Peyer's patch (tissue), 4 donors: ENCODE results near the gene MYO3B. TPM values are rescaled to one million over a fixed set of nuclear protein-coding genes. Genes with fewer than 3 reads are reported as not detected.
A peak's percentile ranks its signal among the peaks of the same experiment; 100 is the strongest.

Source experiments
- DNase-seq, 3 donors: peaks; one replicate each; pipeline ENCODE4 v3.0.0-alpha.2; 2017 to 2019
- H3K27ac ChIP-seq, 4 donors: fragments of 200-600 bp; sonication (generic); one replicate each; pipeline ENCODE4 v1.5.1; 2016 to 2019
- H3K27me3 ChIP-seq, 2 donors: fragments of 200-600 bp; sonication (generic); one replicate each; pipeline ENCODE4 v1.5.1; 2019
- H3K36me3 ChIP-seq, 3 donors: fragments of 200-600 bp; sonication (generic); one replicate each; pipeline ENCODE4 v1.5.1; 2016 to 2019
- H3K4me1 ChIP-seq, 4 donors: fragments of 200-600 bp; sonication (generic); one replicate each; pipeline ENCODE4 v1.5.1; 2016 to 2019
- H3K4me3 ChIP-seq, 4 donors: fragments of 200-600 bp; sonication (generic); 1 replicate in 3 of 4; 2 replicates in 1 of 4; pipeline ENCODE4 v1.5.1; 2016 to 2019; ENCODE audit warnings: mild to moderate bottlenecking in 1 of 4
- H3K9me3 ChIP-seq, 4 donors: fragments of 200-600 bp; sonication (generic); one replicate each; pipeline ENCODE4 v1.5.1; 2016 to 2019; ENCODE audit warnings: mild to moderate bottlenecking in 1 of 4
- CTCF ChIP-seq, 6 experiments: fragments of 450-650 bp in 4 of 6; fragments of 200-600 bp in 2 of 6; sonication (generic) in 1 of 6; IDR thresholded peaks; one replicate each; pipeline ENCODE4 v1.5.1; 2017 to 2019; ENCODE audit warnings: antibody characterized with exemption in 6 of 6, mild to moderate bottlenecking in 3 of 6, moderate library complexity in 1 of 6
- POLR2A ChIP-seq, 2 donors: fragments of 450-650 bp; IDR thresholded peaks; one replicate each; pipeline ENCODE4 v1.5.1; 2017; ENCODE audit warnings: antibody characterized with exemption in 2 of 2, mild to moderate bottlenecking in 2 of 2, moderate library complexity in 2 of 2
- total RNA-seq, 4 donors: library from RNA; depleted of rRNA; stranded (reverse); fragments of >200 nt; gene quantifications; one replicate each; pipeline ENCODE4 v1.1.0, GENCODE V29; 2016

MYO3B gene
- not detected for total RNA-seq

GRCh38 chr2:170177950-170178781 lies at the start of gene MYO3B:
MYO3B (plus strand) TSS chr2:170178147; CDS start chr2:170178288, 141 bp downstream.
- TF ChIP-seq CTCF (IDR thresholded peaks at IDR 0.05): no peak
- no peak for TF ChIP-seq POLR2A (IDR thresholded peaks at IDR 0.05)

GRCh38 chr2:170139276-170139967 lies 38.5 kb upstream of the MYO3B start:
- Histone ChIP-seq H3K27ac (no peak overlapping the region), H3K36me3 (no peaks in the 10 kb centered on the region), H3K4me3 (no peak overlapping the region), H3K4me1 (no peaks in the 10 kb centered on the region), H3K9me3 (no peaks in the 10 kb centered on the region), H3K27me3 (no peaks in the 10 kb centered on the region)
- no peak for TF ChIP-seq CTCF (IDR thresholded peaks at IDR 0.05)
- TF ChIP-seq POLR2A (IDR thresholded peaks at IDR 0.05): no peak
- no peak for DNase-seq

More at GRCh38 chr2:170177950-170178781, at the start of gene MYO3B:
- no peak for DNase-seq
- Histone ChIP-seq H3K27me3 (no peaks in the 10 kb centered on the region), H3K4me1 (no peaks in the 10 kb centered on the region), H3K27ac (peak within 1 kb of the TSS in 1 of 4 donors; percentile 35), H3K36me3 (no peaks in the 10 kb centered on the region), H3K4me3 (no peak within 1 kb of the TSS), H3K9me3 (no peaks in the 10 kb centered on the region)

- no peak for DNase-seq
Measured at GRCh38 chr2:170140561-170140960, 37.4 kb upstream of the MYO3B start.

GRCh38 chr2:170141865-170142264 lies 36.1 kb upstream of the MYO3B start:
- Histone ChIP-seq H3K9me3 (no peaks in the 10 kb centered on the region), H3K27ac (no peak overlapping the region), H3K4me3 (no peak overlapping the region), H3K27me3 (no peaks in the 10 kb centered on the region), H3K36me3 (no peaks in the 10 kb centered on the region), H3K4me1 (no peaks in the 10 kb centered on the region)
- DNase-seq: no peak
- TF ChIP-seq POLR2A (IDR thresholded peaks at IDR 0.05) (no peak), CTCF (IDR thresholded peaks at IDR 0.05) (no peak)

More at GRCh38 chr2:170140561-170140960, 37.4 kb upstream of the MYO3B start:
- no peaks in the 10 kb centered on the region for H3K36me3 ChIP-seq
- TF ChIP-seq CTCF (IDR thresholded peaks at IDR 0.05) (no peak), POLR2A (IDR thresholded peaks at IDR 0.05) (no peak)
- H3K9me3 ChIP-seq: no peaks in the 10 kb centered on the region
- H3K27ac ChIP-seq: no peak overlapping the region
- no peaks in the 10 kb centered on the region for H3K4me1 ChIP-seq
- H3K27me3 ChIP-seq: no peaks in the 10 kb centered on the region
- no peak overlapping the region for H3K4me3 ChIP-seq

GRCh38 chr2:170142502-170142901 lies 35.4 kb upstream of the MYO3B start:
- Histone ChIP-seq H3K27me3 (no peaks in the 10 kb centered on the region), H3K9me3 (no peaks in the 10 kb centered on the region), H3K4me3 (no peak overlapping the region), H3K4me1 (no peaks in the 10 kb centered on the region), H3K36me3 (no peaks in the 10 kb centered on the region), H3K27ac (no peak overlapping the region)
- TF ChIP-seq CTCF (IDR thresholded peaks at IDR 0.05): no peak
- no peak for TF ChIP-seq POLR2A (IDR thresholded peaks at IDR 0.05)
- no peak for DNase-seq
